IMR-90 (cell line): ENCODE results near the gene DSTYK. TPM values are rescaled to one million over a fixed set of nuclear protein-coding genes. Genes with fewer than 3 reads are reported as not detected.

ENCODE experiments used
- ATAC-seq: fragments of 200-7000 bp; cut with Tn5 transposase; 2 replicates; pipeline ENCODE4 v1.9.1; 2020; ENCODE audit warnings: low read depth, mild to moderate bottlenecking, moderate library complexity
- BruUV-seq: library from RNA; stranded (reverse); fragments of 400-500 nt; replicated peaks from 2 replicates; lab custom pipeline; 2021; lab: Mats Ljungman, UMichigan
- CTCF ChIA-PET: fragments of 300-600 bp; formaldehyde crosslinking; extraction: SDS; loops from one replicate; lab custom pipeline; 2021; ENCODE audit warnings: antibody characterized with exemption; lab: Yijun Ruan, JAX
- POLR2A ChIA-PET: fragments of 300-600 bp; sonication (Branson Sonifier 250); formaldehyde crosslinking; loops from one replicate; lab custom pipeline; 2022; ENCODE audit warnings: antibody characterized with exemption; ENCODE audit not compliant: unreplicated experiment; lab: Charles Lee
- DNase-seq: peaks from one replicate; pipeline ENCODE4 v3.0.0; 2013
- H2AFZ ChIP-seq: replicated peaks from 2 replicates; pipeline ENCODE3; 2013; ENCODE audit warnings: low read length, mild to moderate bottlenecking; ENCODE audit not compliant: poor library complexity
- H2AK5ac ChIP-seq: 2 replicates; pipeline ENCODE4 v1.6.1; 2013; ENCODE audit warnings: low read depth, low read length, inconsistent platforms
- H2AK9ac ChIP-seq: replicated peaks from 2 replicates; pipeline ENCODE3; 2013; ENCODE audit warnings: mild to moderate bottlenecking, low read depth, low read length, moderate library complexity; ENCODE audit not compliant: poor library complexity
- H2BK120ac ChIP-seq: 2 replicates; pipeline ENCODE4 v1.6.1; 2013; ENCODE audit warnings: low read depth, low read length, inconsistent platforms
- H2BK15ac ChIP-seq: 3 replicates; pipeline ENCODE4 v1.6.1; 2013; ENCODE audit warnings: low read depth, low read length, inconsistent platforms
- H2BK20ac ChIP-seq: 2 replicates; pipeline ENCODE4 v1.6.1; 2013; ENCODE audit warnings: low read depth, mild to moderate bottlenecking, inconsistent platforms, low read length, moderate library complexity
- H2BK5ac ChIP-seq: 2 replicates; pipeline ENCODE4 v1.6.1; 2013; ENCODE audit warnings: mild to moderate bottlenecking, low read depth, low read length, inconsistent platforms; ENCODE audit not compliant: poor library complexity, severe bottlenecking
- H3K14ac ChIP-seq: replicated peaks from 2 replicates; pipeline ENCODE4 v1.6.1; 2013; ENCODE audit warnings: low read depth, low read length, inconsistent platforms
- H3K18ac ChIP-seq: 2 replicates; pipeline ENCODE4 v1.6.1; 2013; ENCODE audit warnings: low read depth, low read length, control low read depth
- H3K23ac ChIP-seq: 2 replicates; pipeline ENCODE4 v1.6.1; 2013; ENCODE audit warnings: low read depth, low read length, inconsistent platforms
- H3K27ac ChIP-seq: 2 replicates; pipeline ENCODE4 v1.5.1; 2013; ENCODE audit warnings: mild to moderate bottlenecking, control low read depth, low read length; ENCODE audit not compliant: insufficient read depth
- H3K27me3 ChIP-seq: 2 replicates; pipeline ENCODE4 v1.6.1; 2013; ENCODE audit warnings: low read length; ENCODE audit not compliant: control insufficient read depth, insufficient read depth
- H3K36me3 ChIP-seq: 2 replicates; pipeline ENCODE4 v1.6.1; 2013; ENCODE audit warnings: low read length, mixed read lengths; ENCODE audit not compliant: control insufficient read depth, insufficient read depth
- H3K4ac ChIP-seq: 2 replicates; pipeline ENCODE4 v1.6.1; 2013; ENCODE audit warnings: low read depth, low read length, inconsistent platforms
- H3K4me1 ChIP-seq: 2 replicates; pipeline ENCODE4 v1.6.1; 2013; ENCODE audit warnings: low read length, mixed read lengths; ENCODE audit not compliant: control insufficient read depth, insufficient read depth
- H3K4me2 ChIP-seq: 2 replicates; pipeline ENCODE4 v1.6.1; 2013; ENCODE audit warnings: low read depth, mild to moderate bottlenecking, control low read depth, low read length, moderate library complexity
- H3K4me3 ChIP-seq: 2 replicates; pipeline ENCODE4 v1.5.1; 2013; ENCODE audit warnings: low read depth, mild to moderate bottlenecking, control low read depth, low read length, moderate library complexity; ENCODE audit not compliant: insufficient read depth
- H3K56ac ChIP-seq: 2 replicates; pipeline ENCODE4 v1.6.1; 2013; ENCODE audit warnings: low read length, inconsistent platforms; ENCODE audit not compliant: insufficient read depth; ENCODE audit errors: extremely low read depth
- H3K79me1 ChIP-seq, 2 experiments: 2 replicates each; pipeline ENCODE4 v1.6.1; 2013; ENCODE audit warnings: low read length in 2 of 2, inconsistent platforms in 1 of 2, low read depth in 1 of 2
- H3K9ac ChIP-seq: 2 replicates; pipeline ENCODE4 v1.6.1; 2013; ENCODE audit warnings: low read depth, low read length, control low read depth
- H3K9me1 ChIP-seq: 2 replicates; pipeline ENCODE4 v1.6.1; 2013; ENCODE audit warnings: low read length, inconsistent platforms; ENCODE audit not compliant: insufficient read depth
- H3K9me3 ChIP-seq: 2 replicates; pipeline ENCODE4 v1.6.1; 2013; ENCODE audit warnings: low read length; ENCODE audit not compliant: control insufficient read depth, insufficient read depth
- H4K20me1 ChIP-seq: 2 replicates; pipeline ENCODE4 v1.6.1; 2013; ENCODE audit warnings: low read length, inconsistent platforms; ENCODE audit not compliant: insufficient read depth
- H4K5ac ChIP-seq: 2 replicates; pipeline ENCODE4 v1.6.1; 2013; ENCODE audit warnings: mild to moderate bottlenecking, low read depth, low read length, control low read depth
- H4K8ac ChIP-seq, 2 experiments: 2 replicates each; pipeline ENCODE4 v1.6.1; 2013; ENCODE audit warnings: low read depth in 2 of 2, low read length in 2 of 2, control low read depth in 1 of 2, inconsistent platforms in 1 of 2
- H4K91ac ChIP-seq: 2 replicates; pipeline ENCODE4 v1.6.1; 2013; ENCODE audit warnings: low read depth, low read length, inconsistent platforms; ENCODE audit not compliant: insufficient read depth
- BHLHE40 ChIP-seq: fragments of 150-350 bp; IDR thresholded peaks from 2 replicates; pipeline ENCODE4 v1.6.1; 2016; ENCODE audit warnings: mild to moderate bottlenecking, low read depth, low read length
- CEBPB ChIP-seq: IDR thresholded peaks from 2 replicates; pipeline ENCODE4 v1.6.1; 2012; ENCODE audit warnings: low read depth, low read length, improper control_type of control experiment
- CHD1 ChIP-seq: IDR thresholded peaks from 2 replicates; pipeline ENCODE4 v1.6.1; 2012; ENCODE audit warnings: low read depth, low read length, improper control_type of control experiment
- CTCF ChIP-seq: conservative IDR thresholded peaks from 2 replicates; pipeline ENCODE4 v1.5.1; 2012; ENCODE audit warnings: mild to moderate bottlenecking, low read depth, low read length, improper control_type of control experiment
- ELK1 ChIP-seq: fragments of 150-350 bp; IDR thresholded peaks from 2 replicates; pipeline ENCODE4 v1.6.1; 2016; ENCODE audit warnings: low read depth, mild to moderate bottlenecking, low read length, moderate library complexity, borderline replicate concordance
- FOS ChIP-seq: fragments of 150-350 bp; IDR thresholded peaks from 2 replicates; pipeline ENCODE4 v1.6.1; 2016; ENCODE audit warnings: low read depth, low read length
- MAFK ChIP-seq: IDR thresholded peaks from 2 replicates; pipeline ENCODE4 v1.6.1; 2012; ENCODE audit warnings: low read depth, low read length, improper control_type of control experiment
- MAZ ChIP-seq: IDR thresholded peaks from 2 replicates; pipeline ENCODE4 v1.6.1; 2012; ENCODE audit warnings: low read depth, mild to moderate bottlenecking, low read length, improper control_type of control experiment, moderate library complexity, borderline replicate concordance
- MXI1 ChIP-seq: IDR thresholded peaks from 2 replicates; pipeline ENCODE4 v1.6.1; 2012; ENCODE audit warnings: low read depth, mild to moderate bottlenecking, low read length, moderate library complexity, borderline replicate concordance
- NFE2L2 ChIP-seq: fragments of 150-350 bp; IDR thresholded peaks from 2 replicates; pipeline ENCODE4 v1.6.1; 2016; ENCODE audit warnings: low read depth, mild to moderate bottlenecking, low read length
- RAD21 ChIP-seq: IDR thresholded peaks from 2 replicates; pipeline ENCODE4 v1.6.1; 2012; ENCODE audit warnings: low read length, improper control_type of control experiment
- SMC3 ChIP-seq: fragments of 150-350 bp; IDR thresholded peaks from 2 replicates; pipeline ENCODE4 v1.6.1; 2016; ENCODE audit warnings: low read depth, mild to moderate bottlenecking, antibody characterized with exemption, low read length, moderate library complexity
- WGBS, 2 experiments: methylation state at CpG; one replicate each; pipeline versions ENCODE4 v1.1.5 to v1.1.7; 2013; ENCODE audit warnings: missing lambda C conversion rate in 2 of 2; ENCODE audit not compliant: insufficient read length in 1 of 2; ENCODE audit errors: extremely low coverage in 2 of 2; 5-methylcytosine and 5-hydroxymethylcytosine counted together
- dilution Hi-C: fragments of 300-500 bp; cut with HindIII; formaldehyde crosslinking; loops from one replicate; pipeline ENCODE4 v1.14.3; 2018; ENCODE audit warnings: low sequenced_read_pairs; ENCODE audit not compliant: unreplicated experiment
- in situ Hi-C: fragments of 300-500 bp; cut with MboI; formaldehyde crosslinking; loops from 3 replicates; pipeline ENCODE4 v1.14.3; 2019; ENCODE audit warnings: low sequenced_read_pairs, inconsistent platforms, mixed read lengths
- intact Hi-C: fragments of 100-400 bp; cut with micrococcal nuclease; formaldehyde crosslinking; loops from 2 replicates; pipeline ENCODE4 v1.10.0; 2022
- polyA plus RNA-seq, 3 experiments: library from polyadenylated mRNA; depleted of rRNA; stranded (reverse); fragments of >200 nt; gene quantifications; 2 replicates each; pipeline ENCODE4 v1.2.3, GENCODE V29; 2012; ENCODE audit warnings: low replicate concordance in 1 of 3
- total RNA-seq: library from RNA; depleted of rRNA; stranded (reverse); fragments of >200 nt; gene quantifications from 2 replicates; pipeline ENCODE4 v1.2.3, GENCODE V29; 2012

Gene DSTYK
- total and polyA plus RNA-seq, 2 of the 4 experiments (the other 2 are of a cell fraction): 8.0 to 18.3 TPM

DNA sequence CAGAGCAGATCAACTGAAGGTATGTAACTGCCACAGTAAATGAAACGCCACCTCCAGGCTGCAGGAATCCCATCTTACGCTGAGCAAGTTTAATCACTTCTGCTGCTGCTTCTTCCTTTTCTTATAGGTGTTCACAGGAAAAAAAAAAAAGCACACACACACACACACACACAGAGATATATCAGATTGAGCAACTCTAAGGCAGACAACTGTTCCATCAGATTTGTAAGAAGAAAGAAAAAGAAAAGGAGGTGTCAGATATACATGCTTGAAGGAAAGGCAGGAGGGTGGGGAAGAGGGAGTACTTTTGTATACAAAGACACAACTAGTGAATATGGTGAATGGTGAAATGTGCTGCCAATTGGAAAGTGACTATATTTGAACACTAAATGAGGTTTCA lies 28.6 kb downstream of the DSTYK start:
- Histone ChIP-seq H2BK15ac (no peak overlapping the region), H3K36me3 (peaks cover 6% of the 10 kb centered on the region; the same call in 1 of the 2 replicates), H4K8ac (no peak overlapping the region), H4K5ac (no peak overlapping the region), H2BK20ac (no peak overlapping the region), H3K27ac (no peak overlapping the region), H3K9me1 (peaks cover 12% of the 10 kb centered on the region), H3K4me1 (peaks cover 11% of the 10 kb centered on the region), H3K4me2 (no peak overlapping the region), H3K14ac (0 out of 2 replicates have a peak overlapping the region, but pooled peaks have one; percentile 16), H2BK5ac (no peak overlapping the region), H2AK9ac (no peak overlapping the region), H3K23ac (no peak overlapping the region), H3K56ac (no peak overlapping the region), H4K20me1 (0 out of 2 replicates have a peak, but pooled peaks cover 5% of the 10 kb centered on the region), H3K18ac (no peak overlapping the region), H2BK120ac (no peak overlapping the region), H3K9ac (no peak overlapping the region), H2AFZ (no peak overlapping the region), H3K4ac (no peak overlapping the region), H3K9me3 (no peaks in the 10 kb centered on the region), H3K79me1 (peaks cover 35 to 77% of the 10 kb centered on the region in 2 experiments), H2AK5ac (no peak overlapping the region), H3K4me3 (no peak overlapping the region), H4K91ac (no peak overlapping the region), H3K27me3 (no peaks in the 10 kb centered on the region)
- dilution Hi-C loops: no loop called here
- ATAC-seq (no peak), DNase-seq (no peak)
- POLR2A ChIA-PET: no interaction called here
- intact Hi-C loops: no loop called here
- CTCF ChIA-PET: interaction anchor here (0.6 kb wide), 1 partner anchor 8 kb away, joined by 3 read pairs; no protein-coding TSS in a partner anchor
- BruUV-seq: no TSS peak
- no CpG with 5 or more reads among the region's 2 CpGs for WGBS, 2 experiments
- in situ Hi-C loops: no loop called here
- TF ChIP-seq CEBPB: no peak
- no peak for TF ChIP-seq MAZ
- no peak for TF ChIP-seq BHLHE40
- no peak for TF ChIP-seq RAD21
- TF ChIP-seq CTCF: no peak
- TF ChIP-seq MAFK: no peak
- TF ChIP-seq NFE2L2: no peak
- no peak for TF ChIP-seq FOS
- no peak for TF ChIP-seq MXI1
- TF ChIP-seq ELK1: no peak
- no peak for TF ChIP-seq CHD1
- TF ChIP-seq SMC3: no peak
